Endothelial cell of umbilical vein (primary cell): ENCODE measurements around the gene PSMD9. TPM values are rescaled to one million over a fixed set of nuclear protein-coding genes. Genes with fewer than 3 reads are reported as not detected.

Experiments
- BruUV-seq: library from RNA; stranded (reverse); fragments of 400-500 nt; replicated peaks from 2 replicates; lab custom pipeline; 2021; lab: Mats Ljungman, UMichigan
- CTCF ChIA-PET: fragments of 300-600, 350-600 bp; sonication (Branson Sonifier 250); formaldehyde crosslinking; loops from one replicate; lab custom pipeline; 2021; ENCODE audit warnings: antibody characterized with exemption, inconsistent platforms; lab: Charles Lee
- POLR2A ChIA-PET: fragments of 300-600, 350-600 bp; sonication (Branson Sonifier 250); formaldehyde crosslinking; loops from one replicate; lab custom pipeline; 2021; ENCODE audit warnings: antibody characterized with exemption, inconsistent platforms; lab: Charles Lee
- DNase-seq: peaks from one replicate; pipeline ENCODE4 v3.0.0-alpha.2; 2011; ENCODE audit warnings: low read depth, low spot score
- FAIRE-seq: peaks from 2 replicates; lab custom pipeline; 2011; peaks lifted over from hg19 to GRCh38; lab: Jason Lieb, UNC
- H2AFZ ChIP-seq: 2 replicates; pipeline ENCODE4 v1.6.0; 2012; ENCODE audit warnings: low read depth, low read length, control low read depth, inconsistent platforms
- H3K27ac ChIP-seq: 2 replicates; pipeline ENCODE4 v1.5.1; 2011; ENCODE audit warnings: low read depth, mild to moderate bottlenecking, control low read depth, low read length, moderate library complexity; ENCODE audit not compliant: insufficient read depth
- H3K27me3 ChIP-seq, 2 experiments: 2 replicates each; pipeline versions ENCODE4 v1.6.0 to v1.6.1; 2011; ENCODE audit warnings: low read length in 2 of 2, mixed read lengths in 1 of 2; ENCODE audit not compliant: control insufficient read depth in 2 of 2, insufficient read depth in 2 of 2
- H3K36me3 ChIP-seq, 2 experiments: 2 replicates in 1 of 2; 3 replicates in 1 of 2; pipeline ENCODE4 v1.5.1; 2011; ENCODE audit warnings: low read length in 2 of 2, mild to moderate bottlenecking in 1 of 2, moderate library complexity in 1 of 2; ENCODE audit not compliant: control insufficient read depth in 2 of 2, insufficient read depth in 2 of 2; ENCODE audit errors: extremely low read depth in 1 of 2
- H3K4me1 ChIP-seq: 3 replicates; pipeline ENCODE4 v1.5.1; 2011; ENCODE audit warnings: mild to moderate bottlenecking, low read length; ENCODE audit not compliant: control insufficient read depth, insufficient read depth; ENCODE audit errors: extremely low read depth
- H3K4me2 ChIP-seq: 2 replicates; pipeline ENCODE4 v1.6.1; 2011; ENCODE audit warnings: low read length, control low read depth, mixed read lengths; ENCODE audit not compliant: insufficient read depth
- H3K4me3 ChIP-seq, 3 experiments: fragments of 200-600 bp in 1 of 3; sonication (generic), shearing (Covaris generic) in 1 of 3; replicated peaks in 1 of 3; 2 replicates each; pipeline ENCODE4 v1.5.1; 2011 to 2016; ENCODE audit warnings: control low read depth in 3 of 3, low read length in 3 of 3, mild to moderate bottlenecking in 2 of 3, inconsistent platforms in 1 of 3, low read depth in 1 of 3, moderate library complexity in 1 of 3; ENCODE audit not compliant: insufficient read depth in 1 of 3
- H3K79me2 ChIP-seq: 2 replicates; pipeline ENCODE4 v1.6.0; 2012; ENCODE audit warnings: low read length, inconsistent platforms; ENCODE audit not compliant: control insufficient read depth, insufficient read depth
- H3K9ac ChIP-seq: replicated peaks from 2 replicates; pipeline ENCODE3; 2011; ENCODE audit warnings: low read length, control low read depth; ENCODE audit not compliant: insufficient read depth; ENCODE audit errors: extremely low read depth
- H3K9me1 ChIP-seq: replicated peaks from 3 replicates; pipeline ENCODE4 v1.6.0; 2011; ENCODE audit warnings: mild to moderate bottlenecking, low read length; ENCODE audit not compliant: control insufficient read depth, insufficient read depth; ENCODE audit errors: extremely low read depth
- H3K9me3 ChIP-seq: replicated peaks from 2 replicates; pipeline ENCODE4 v1.5.1; 2012; ENCODE audit warnings: low read length, inconsistent platforms; ENCODE audit not compliant: control insufficient read depth, insufficient read depth
- H4K20me1 ChIP-seq: replicated peaks from 2 replicates; pipeline ENCODE3; 2011; ENCODE audit warnings: mild to moderate bottlenecking, low read length; ENCODE audit not compliant: control insufficient read depth, insufficient read depth; ENCODE audit errors: extremely low read depth
- EZH2 ChIP-seq: IDR thresholded peaks from 2 replicates; pipeline ENCODE4 v1.6.1; 2012; ENCODE audit warnings: borderline replicate concordance, low read depth, mild to moderate bottlenecking, moderate library complexity, low read length, inconsistent platforms; ENCODE audit not compliant: severe bottlenecking
- FOS ChIP-seq: IDR thresholded peaks from 2 replicates; pipeline ENCODE4 v1.6.1; 2011; ENCODE audit warnings: mild to moderate bottlenecking, low read length, moderate library complexity, borderline replicate concordance; ENCODE audit not compliant: insufficient read depth
- GATA2 ChIP-seq: IDR thresholded peaks from 2 replicates; pipeline ENCODE4 v1.7.0; 2011; ENCODE audit warnings: low read depth, mild to moderate bottlenecking, moderate library complexity, mixed read lengths, low read length; ENCODE audit not compliant: insufficient read length, insufficient read depth
- MYC ChIP-seq: IDR thresholded peaks from one replicate; pipeline ENCODE4 v1.6.1; 2011; ENCODE audit warnings: mild to moderate bottlenecking, low read depth, low read length
- POLR2A ChIP-seq: IDR thresholded peaks from 2 replicates; pipeline ENCODE4 v1.6.1; 2012; ENCODE audit warnings: low read depth, mild to moderate bottlenecking, control low read depth, low read length
- POLR2AphosphoS5 ChIP-seq: IDR thresholded peaks from 2 replicates; pipeline ENCODE4 v1.6.1; 2012; ENCODE audit warnings: low read depth, mild to moderate bottlenecking, control low read depth, low read length, moderate library complexity; ENCODE audit not compliant: insufficient read depth
- dilution Hi-C: fragments of 300-500 bp; cut with MboI; formaldehyde crosslinking; loops from one replicate; pipeline ENCODE4 v1.15.0; 2019; ENCODE audit warnings: low sequenced_read_pairs; ENCODE audit not compliant: extremely low pct_ligation_motif_present
- intact Hi-C: fragments of 100-400 bp; cut with micrococcal nuclease; formaldehyde crosslinking; loops from one replicate; pipeline ENCODE4 v1.10.0; 2022
- polyA plus RNA-seq, 4 experiments: library from polyadenylated mRNA; depleted of rRNA in 3 of 4; stranded (reverse) in 3 of 4; unstranded in 1 of 4; fragments of >200 nt; gene quantifications; 2 replicates each; pipeline versions ENCODE4 v1.2.1 to v1.2.3, GENCODE V29; 2011 to 2012; ENCODE audit warnings: missing spikeins in 1 of 4
- total RNA-seq: library from RNA; stranded (reverse); gene quantifications from 2 replicates; pipeline ENCODE4 v1.2.3, GENCODE V29; 2021
- TF ChIP-seq, protein P1 (sequence below): IDR thresholded peaks from 2 replicates; pipeline ENCODE4 v1.6.1; 2011; ENCODE audit not compliant: insufficient read depth, insufficient read length
- TF ChIP-seq, protein P2 (sequence below), 2 donors: IDR thresholded peaks; 1 replicate in 1 of 2; 2 replicates in 1 of 2; pipeline ENCODE4 v1.5.1; 2011; ENCODE audit warnings: low read length in 2 of 2, mild to moderate bottlenecking in 2 of 2, moderate library complexity in 2 of 2, control low read depth in 1 of 2, inconsistent platforms in 1 of 2, low read depth in 1 of 2; ENCODE audit not compliant: insufficient read depth in 1 of 2; ENCODE audit errors: extremely low read depth in 1 of 2

The PSMD9 gene
- total and polyA plus RNA-seq, 2 donors (not counting 3 experiments of a cell fraction or from before 2014, with no cell fraction given): 69.2 to 118 TPM

- TF ChIP-seq, protein P1, sequence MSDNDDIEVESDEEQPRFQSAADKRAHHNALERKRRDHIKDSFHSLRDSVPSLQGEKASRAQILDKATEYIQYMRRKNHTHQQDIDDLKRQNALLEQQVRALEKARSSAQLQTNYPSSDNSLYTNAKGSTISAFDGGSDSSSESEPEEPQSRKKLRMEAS: no peak
- TF ChIP-seq FOS: no peak
- no peak for TF ChIP-seq GATA2
- H3K4me2 ChIP-seq: no peak overlapping the region
- dilution Hi-C loops: no loop called here
- BruUV-seq: no TSS peak
- H3K36me3 ChIP-seq: no peaks in the 10 kb centered on the region
- CTCF ChIA-PET: interaction anchor here (0.7 kb wide), 1 partner anchor 51 kb away, joined by 3 read pairs; no protein-coding TSS in a partner anchor
- no peaks in the 10 kb centered on the region for H3K9me3 ChIP-seq
- intact Hi-C loops: no loop called here
- no peak overlapping the region for H3K27ac ChIP-seq
- DNase-seq: no peak
- no peaks in the 10 kb centered on the region for H3K79me2 ChIP-seq
- H3K9ac ChIP-seq: no peak overlapping the region
- H3K9me1 ChIP-seq: no peaks in the 10 kb centered on the region
- H4K20me1 ChIP-seq: no peaks in the 10 kb centered on the region
- no peak overlapping the region for H2AFZ ChIP-seq
- H3K4me1 ChIP-seq: no peaks in the 10 kb centered on the region
- POLR2A ChIA-PET: interaction anchor here (0.6 kb wide), 1 partner anchor 69 kb away, joined by 3 read pairs; no protein-coding TSS in a partner anchor
- no peaks in the 10 kb centered on the region for H3K27me3 ChIP-seq
- H3K4me3 ChIP-seq: no peak overlapping the region
- FAIRE-seq: no peak
Observed at GRCh38 chr12:121845701-121846100, 42.9 kb upstream of the PSMD9 start.

DNA sequence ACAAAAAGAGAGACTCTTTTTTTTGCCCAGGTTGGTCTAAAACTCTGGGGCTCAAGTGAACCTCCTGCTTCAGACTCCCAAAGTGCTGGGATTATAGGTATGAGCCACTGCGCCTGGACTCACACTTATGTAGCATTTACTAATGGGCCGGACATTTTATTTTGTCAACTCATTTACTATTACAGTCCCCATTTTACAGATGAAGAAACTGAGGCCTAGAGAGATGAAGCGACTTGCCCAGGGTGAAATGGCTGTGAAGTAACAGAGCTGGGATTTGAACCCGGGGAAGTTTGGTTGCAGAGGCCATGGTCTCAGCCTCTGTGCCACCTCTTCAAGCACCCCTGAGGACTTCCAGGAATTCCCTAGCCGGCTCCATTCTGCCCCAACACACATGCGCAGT lies 39.4 kb upstream of the PSMD9 start:
- ChIA-PET POLR2A (no interaction called here), CTCF (interaction anchor here (1.0 kb wide), 1 partner anchor 21 kb away, joined by 3 read pairs; no protein-coding TSS in a partner anchor)
- H4K20me1 ChIP-seq: no peaks in the 10 kb centered on the region
- H3K9ac ChIP-seq: no peak overlapping the region
- H3K4me3 ChIP-seq: no peak overlapping the region
- no TSS peak for BruUV-seq
- DNase-seq (no peak), FAIRE-seq (no peak)
- H3K36me3 ChIP-seq: no peaks in the 10 kb centered on the region
- no peaks in the 10 kb centered on the region for H3K9me3 ChIP-seq
- no peaks in the 10 kb centered on the region for H3K79me2 ChIP-seq
- intact Hi-C loops: no loop called here
- dilution Hi-C loops: no loop called here
- H3K27ac ChIP-seq: no peak overlapping the region
- H2AFZ ChIP-seq: no peak overlapping the region
- H3K27me3 ChIP-seq: no peaks in the 10 kb centered on the region
- H3K4me2 ChIP-seq: no peak overlapping the region
- no peaks in the 10 kb centered on the region for H3K9me1 ChIP-seq
- no peaks in the 10 kb centered on the region for H3K4me1 ChIP-seq
- TF ChIP-seq POLR2AphosphoS5: no peak
- TF ChIP-seq, protein P1: no peak
- no peak for TF ChIP-seq MYC
- TF ChIP-seq GATA2: no peak
- no peak for TF ChIP-seq EZH2
- TF ChIP-seq, protein P2, sequence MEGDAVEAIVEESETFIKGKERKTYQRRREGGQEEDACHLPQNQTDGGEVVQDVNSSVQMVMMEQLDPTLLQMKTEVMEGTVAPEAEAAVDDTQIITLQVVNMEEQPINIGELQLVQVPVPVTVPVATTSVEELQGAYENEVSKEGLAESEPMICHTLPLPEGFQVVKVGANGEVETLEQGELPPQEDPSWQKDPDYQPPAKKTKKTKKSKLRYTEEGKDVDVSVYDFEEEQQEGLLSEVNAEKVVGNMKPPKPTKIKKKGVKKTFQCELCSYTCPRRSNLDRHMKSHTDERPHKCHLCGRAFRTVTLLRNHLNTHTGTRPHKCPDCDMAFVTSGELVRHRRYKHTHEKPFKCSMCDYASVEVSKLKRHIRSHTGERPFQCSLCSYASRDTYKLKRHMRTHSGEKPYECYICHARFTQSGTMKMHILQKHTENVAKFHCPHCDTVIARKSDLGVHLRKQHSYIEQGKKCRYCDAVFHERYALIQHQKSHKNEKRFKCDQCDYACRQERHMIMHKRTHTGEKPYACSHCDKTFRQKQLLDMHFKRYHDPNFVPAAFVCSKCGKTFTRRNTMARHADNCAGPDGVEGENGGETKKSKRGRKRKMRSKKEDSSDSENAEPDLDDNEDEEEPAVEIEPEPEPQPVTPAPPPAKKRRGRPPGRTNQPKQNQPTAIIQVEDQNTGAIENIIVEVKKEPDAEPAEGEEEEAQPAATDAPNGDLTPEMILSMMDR (IDR thresholded peaks at IDR 0.05; ENCODE audit: extremely low read depth in 1 of 2, insufficient read depth in 1 of 2, low read depth in 1 of 2, low read length in 2 of 2): no peak
- TF ChIP-seq POLR2A: no peak
